ENCODE measurements around the gene ARHGAP6.

The ARHGAP6 gene

DNA sequence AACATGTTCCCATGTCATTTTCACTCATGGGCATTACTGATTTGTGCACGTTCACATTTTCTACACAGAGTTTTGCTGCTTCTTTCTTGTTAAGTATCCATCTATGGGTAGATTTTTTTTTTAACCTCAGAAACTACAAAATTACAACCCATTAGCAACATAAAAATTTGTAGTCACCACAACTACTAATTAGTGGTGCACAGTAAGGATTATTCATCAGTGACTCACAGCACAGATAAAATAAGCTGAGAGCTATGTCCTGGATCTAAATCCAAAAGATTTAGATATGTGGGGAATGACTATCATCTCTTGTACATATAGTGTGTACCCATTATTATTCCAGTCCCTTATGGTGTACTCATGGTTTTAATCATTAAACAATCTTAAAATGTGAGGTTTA lies 392.2 kb downstream of the ARHGAP6 start:
- no peak for DNase-seq (ENCODE audit: low read depth, low spot score)
- TF ChIP-seq, protein P1, sequence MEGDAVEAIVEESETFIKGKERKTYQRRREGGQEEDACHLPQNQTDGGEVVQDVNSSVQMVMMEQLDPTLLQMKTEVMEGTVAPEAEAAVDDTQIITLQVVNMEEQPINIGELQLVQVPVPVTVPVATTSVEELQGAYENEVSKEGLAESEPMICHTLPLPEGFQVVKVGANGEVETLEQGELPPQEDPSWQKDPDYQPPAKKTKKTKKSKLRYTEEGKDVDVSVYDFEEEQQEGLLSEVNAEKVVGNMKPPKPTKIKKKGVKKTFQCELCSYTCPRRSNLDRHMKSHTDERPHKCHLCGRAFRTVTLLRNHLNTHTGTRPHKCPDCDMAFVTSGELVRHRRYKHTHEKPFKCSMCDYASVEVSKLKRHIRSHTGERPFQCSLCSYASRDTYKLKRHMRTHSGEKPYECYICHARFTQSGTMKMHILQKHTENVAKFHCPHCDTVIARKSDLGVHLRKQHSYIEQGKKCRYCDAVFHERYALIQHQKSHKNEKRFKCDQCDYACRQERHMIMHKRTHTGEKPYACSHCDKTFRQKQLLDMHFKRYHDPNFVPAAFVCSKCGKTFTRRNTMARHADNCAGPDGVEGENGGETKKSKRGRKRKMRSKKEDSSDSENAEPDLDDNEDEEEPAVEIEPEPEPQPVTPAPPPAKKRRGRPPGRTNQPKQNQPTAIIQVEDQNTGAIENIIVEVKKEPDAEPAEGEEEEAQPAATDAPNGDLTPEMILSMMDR (IDR thresholded peaks at IDR 0.05; ENCODE audit: insufficient read depth, low read length, missing control alignments), result no peak
- no peak overlapping the region for H3K4me3 ChIP-seq (ENCODE audit: low read depth, low read length)
- ChIA-PET POLR2A (interaction anchor here (0.6 kb wide), 1 partner anchor 163 kb away, joined by 3 read pairs; the partner anchor contains the start of gene HCCS), CTCF (no interaction called here)

DNA sequence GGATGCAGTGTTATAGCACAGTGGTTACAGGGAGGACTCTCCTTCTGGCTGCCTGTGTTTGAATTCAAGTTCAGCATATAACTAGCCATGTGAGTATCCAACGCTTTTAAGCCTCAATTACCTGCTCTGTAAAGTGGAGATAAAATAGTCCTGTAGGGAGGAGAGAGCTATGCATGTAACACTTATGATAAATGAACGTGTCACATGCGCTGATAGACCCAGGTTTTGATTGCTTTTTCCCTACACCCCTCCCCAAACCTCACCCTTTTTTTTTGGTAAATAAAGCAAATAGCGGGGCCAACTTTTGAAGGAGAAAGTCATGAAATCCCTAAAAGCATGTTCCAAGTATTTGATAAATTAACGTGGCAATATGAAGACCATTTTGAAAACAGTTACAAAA lies 392.9 kb downstream of the ARHGAP6 start:
- ChIA-PET POLR2A (no interaction called here), CTCF (interaction anchor here (1.8 kb wide), 1 partner anchor 259 kb away, joined by 5 read pairs; no protein-coding TSS in a partner anchor)
- no peak for DNase-seq (ENCODE audit: low read depth, low spot score)
- no peak overlapping the region for H3K4me3 ChIP-seq (ENCODE audit: low read depth, low read length)
- TF ChIP-seq, protein P1 (IDR thresholded peaks at IDR 0.05; ENCODE audit: insufficient read depth, low read length, missing control alignments), result no peak

DNA sequence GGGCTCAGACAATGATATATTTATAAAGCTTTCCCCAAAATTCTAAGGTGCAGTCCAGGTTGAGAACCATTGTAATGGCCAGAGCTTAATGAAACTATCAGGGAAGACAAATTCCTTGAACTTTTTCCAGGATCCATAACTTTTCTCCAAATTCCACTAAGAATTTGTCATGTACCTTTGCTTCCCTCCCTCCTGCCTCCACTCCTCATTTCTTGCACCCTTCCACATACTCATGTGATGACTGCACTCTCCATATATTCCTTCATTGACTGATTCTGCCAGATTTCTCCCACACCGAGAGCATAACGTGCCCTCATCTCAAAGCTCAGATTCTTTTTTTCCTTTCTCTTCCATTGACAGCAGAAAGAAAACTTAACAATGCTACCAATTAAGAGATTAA lies 393.4 kb downstream of the ARHGAP6 start:
- DNase-seq (ENCODE audit: low read depth, low spot score), result no peak
- ChIA-PET POLR2A (no interaction called here), CTCF (interaction anchor here (0.9 to 1.8 kb wide), 2 partner anchors 108 to 259 kb away, joined by 3 to 5 read pairs; no protein-coding TSS in a partner anchor)
- no peak overlapping the region for H3K4me3 ChIP-seq (ENCODE audit: low read depth, low read length)
- TF ChIP-seq, protein P1 (IDR thresholded peaks at IDR 0.05; ENCODE audit: insufficient read depth, low read length, missing control alignments), result no peak

DNA sequence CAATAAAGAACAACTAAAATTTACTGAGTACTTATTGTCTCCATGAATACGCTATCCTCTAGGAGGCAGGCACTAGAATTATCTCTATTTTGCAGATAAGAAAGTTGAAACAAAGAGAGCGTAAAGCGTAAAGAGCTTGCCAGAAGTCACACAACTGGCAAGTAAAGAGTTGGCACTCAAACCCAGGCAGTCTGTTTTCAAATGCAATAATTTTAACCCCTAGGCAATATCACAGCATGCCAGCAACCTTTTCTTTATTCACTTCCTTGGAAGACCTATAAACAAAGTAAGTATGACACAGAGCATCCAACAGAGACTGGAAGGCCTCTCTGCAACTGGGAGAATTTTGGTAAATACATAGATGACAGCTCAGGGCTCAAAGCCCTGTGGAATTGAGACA lies 395.7 kb downstream of the ARHGAP6 start:
- H3K4me3 ChIP-seq (ENCODE audit: low read depth, low read length), result no peak overlapping the region
- ChIA-PET CTCF (no interaction called here), POLR2A (no interaction called here)
- TF ChIP-seq, protein P1 (IDR thresholded peaks at IDR 0.05; ENCODE audit: insufficient read depth, low read length, missing control alignments), result no peak
- DNase-seq (ENCODE audit: low read depth, low spot score), result no peak

DNA sequence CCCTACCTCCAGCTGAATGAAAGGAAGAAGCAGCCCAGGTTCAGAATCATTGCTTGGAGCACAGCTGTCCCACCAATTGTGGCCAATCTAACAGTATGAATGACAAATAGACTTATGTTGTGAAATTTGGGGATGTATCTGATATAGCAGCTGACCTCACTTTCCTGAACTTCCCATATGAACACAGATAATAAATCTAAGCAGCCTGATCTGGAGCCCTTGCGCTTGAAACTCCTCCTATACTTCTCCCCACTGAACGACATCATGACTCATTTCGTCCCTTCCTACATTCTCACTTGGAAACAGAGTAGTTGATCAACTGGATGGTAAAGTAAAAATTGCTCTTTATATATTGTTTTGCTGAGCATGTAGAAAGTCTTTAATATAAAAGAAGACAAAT lies 396.7 kb downstream of the ARHGAP6 start:
- ChIA-PET POLR2A (no interaction called here), CTCF (no interaction called here)
- TF ChIP-seq, protein P1 (IDR thresholded peaks at IDR 0.05; ENCODE audit: insufficient read depth, low read length, missing control alignments), result no peak
- DNase-seq (ENCODE audit: low read depth, low spot score), result no peak
- H3K4me3 ChIP-seq (ENCODE audit: low read depth, low read length), result no peak overlapping the region

DNA sequence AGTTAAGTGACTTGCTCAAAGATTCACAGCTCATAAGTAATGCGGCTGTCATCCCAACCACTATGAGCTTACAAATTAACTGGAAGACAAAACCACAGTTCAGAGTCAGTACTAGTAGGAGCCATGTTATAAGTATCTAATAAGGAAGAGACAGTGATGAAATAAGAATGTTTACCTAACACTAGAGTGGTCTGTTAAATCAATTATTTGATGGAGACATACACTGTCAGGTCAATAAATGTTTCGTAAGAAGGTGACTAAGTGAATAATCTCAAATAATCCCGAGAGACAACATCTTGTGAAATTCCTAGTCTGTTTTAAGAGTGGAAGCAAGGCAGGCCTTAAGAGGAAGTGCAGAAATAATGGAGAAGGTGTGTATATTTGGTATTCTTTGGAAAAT lies 398.3 kb downstream of the ARHGAP6 start:
- H3K4me3 ChIP-seq (ENCODE audit: low read depth, low read length), result no peak overlapping the region
- no peak for DNase-seq (ENCODE audit: low read depth, low spot score)
- TF ChIP-seq, protein P1 (IDR thresholded peaks at IDR 0.05; ENCODE audit: insufficient read depth, low read length, missing control alignments), result no peak
- CTCF ChIA-PET, result no interaction called here
- POLR2A ChIA-PET, result no interaction called here
